Peyer's patch (tissue), 4 donors: Measurements from ENCODE around the gene PPP6R1.

Experiments
- CTCF ChIP-seq, 6 experiments: fragments of 450-650 bp in 4 of 6; fragments of 200-600 bp in 2 of 6; sonication (generic) in 1 of 6; IDR thresholded peaks; one replicate each; pipeline ENCODE4 v1.5.1; 2017 to 2019; ENCODE audit warnings: antibody characterized with exemption in 6 of 6, mild to moderate bottlenecking in 3 of 6, moderate library complexity in 1 of 6
- POLR2A ChIP-seq, 2 donors: fragments of 450-650 bp; IDR thresholded peaks; one replicate each; pipeline ENCODE4 v1.5.1; 2017; ENCODE audit warnings: antibody characterized with exemption in 2 of 2, mild to moderate bottlenecking in 2 of 2, moderate library complexity in 2 of 2

- no peak for TF ChIP-seq CTCF (IDR thresholded peaks at IDR 0.05)
- TF ChIP-seq POLR2A (IDR thresholded peaks at IDR 0.05) = no peak
Observed at GRCh38 chr19:55300886-55301458, 42.2 kb upstream of the PPP6R1 start.
